Right lobe of liver (tissue), 6 donors: Measurements from ENCODE around the gene CACNA1B. TPM values are rescaled to one million over a fixed set of nuclear protein-coding genes. Genes with fewer than 3 reads are reported as not detected.

Experiments used
- ATAC-seq, 4 donors: fragments of 200-7000 bp; cut with Tn5 transposase; one replicate each; pipeline ENCODE4 v1.9.1; 2020; ENCODE audit warnings: mild to moderate bottlenecking in 4 of 4, moderate library complexity in 4 of 4
- DNase-seq, 3 donors: peaks; one replicate each; pipeline ENCODE4 v3.0.0-alpha.2; 2020
- H3K27ac ChIP-seq, 3 donors: fragments of 200-600 bp; one replicate each; pipeline ENCODE4 v1.8.0; 2022
- H3K27me3 ChIP-seq, 2 donors: fragments of 200-600 bp; one replicate each; pipeline ENCODE4 v1.8.0; 2022
- H3K36me3 ChIP-seq, 4 donors: fragments of 200-600 bp; sonication (generic) in 1 of 4; one replicate each; pipeline versions ENCODE4 v1.5.1 to v1.8.0; 2017 to 2022; ENCODE audit warnings: control low read depth in 1 of 4
- H3K4me1 ChIP-seq, 4 donors: fragments of 200-600 bp; sonication (generic) in 1 of 4; one replicate each; pipeline versions ENCODE4 v1.5.1 to v1.8.0; 2017 to 2022; ENCODE audit warnings: control low read depth in 1 of 4
- H3K4me3 ChIP-seq, 3 donors: fragments of 200-600 bp; one replicate each; pipeline ENCODE4 v1.8.0; 2022
- H3K9me3 ChIP-seq, 4 donors: fragments of 200-600 bp; sonication (generic) in 1 of 4; one replicate each; pipeline versions ENCODE4 v1.5.1 to v1.8.0; 2017 to 2022; ENCODE audit warnings: control low read depth in 1 of 4
- CTCF ChIP-seq, 4 donors: fragments of 200-600 bp in 3 of 4; fragments of 450-650 bp in 1 of 4; IDR thresholded peaks; one replicate each; pipeline versions ENCODE4 v1.5.1 to v1.8.0; 2016 to 2022; ENCODE audit warnings: antibody characterized with exemption in 4 of 4, mild to moderate bottlenecking in 2 of 4
- POLR2A ChIP-seq: fragments of 450-650 bp; IDR thresholded peaks from one replicate; pipeline ENCODE4 v1.6.1; 2017; ENCODE audit warnings: antibody characterized with exemption, mild to moderate bottlenecking
- WGBS: methylation state at CpG from one replicate; pipeline ENCODE4 v1.1.6; 2018; ENCODE audit warnings: low coverage, low lambda C conversion rate; ENCODE audit not compliant: insufficient coverage; ENCODE audit errors: missing lambda C conversion rate; 5-methylcytosine and 5-hydroxymethylcytosine counted together
- intact Hi-C, 2 donors: fragments of 100-400 bp; cut with DNase I; formaldehyde crosslinking; loops; one replicate each; pipeline versions ENCODE4 v1.11.2 to v1.14.1; 2022
- total RNA-seq, 6 experiments: library from RNA; depleted of rRNA in 2 of 6; stranded (reverse); fragments of >200 nt in 2 of 6; fragmentation: NEBNext Ultra II Directional in 3 of 6; extraction: Animal tissue kit (Norgen Biotek cat#: 25700) in 3 of 6; gene quantifications; one replicate each; pipeline versions ENCODE4 v1.1.0 to v1.2.4, GENCODE V29; 2016 to 2023
- donor health status: DM: no; HTN: yes; CAD: no.
- donor health status: DM: no; HTN: no; CAD: no.
- donor health status: DM: no; HTN: no; CAD: no.
- donor health status: DM: no; HTN: yes; CAD: no.
- donor health status: DM: no; HTN: yes; CAD: no.

Gene CACNA1B
- total RNA-seq, 6 experiments from 2014 or later: not detected

GRCh38 chr9:137974746-137975526, 97.4 kb downstream of the CACNA1B start:
- H3K4me3 ChIP-seq: no peak overlapping the region
- peak in 2 of 3 donors; percentile 28 to 33 for DNase-seq
- H3K27me3 ChIP-seq: no peaks in the 10 kb centered on the region
- H3K9me3 ChIP-seq: no peaks in the 10 kb centered on the region
- ATAC-seq: no peak
- WGBS: 73% methylated on average over 6 of the region's 15 CpGs
- no peaks in the 10 kb centered on the region for H3K4me1 ChIP-seq
- intact Hi-C loops: no loop called here
- no peak overlapping the region for H3K27ac ChIP-seq
- TF ChIP-seq POLR2A: no peak
- TF ChIP-seq CTCF (IDR thresholded peaks at IDR 0.05): no peak
- no peaks in the 10 kb centered on the region for H3K36me3 ChIP-seq

- no peaks in the 10 kb centered on the region for H3K27me3 ChIP-seq
- WGBS: 72% methylated on average over 5 of the region's 6 CpGs
- no peak overlapping the region for H3K27ac ChIP-seq
- TF ChIP-seq CTCF (IDR thresholded peaks at IDR 0.05) (no peak), POLR2A (no peak)
- no peaks in the 10 kb centered on the region for H3K9me3 ChIP-seq
- intact Hi-C loops: no loop called here
- H3K4me3 ChIP-seq: no peak overlapping the region
- peak in 1 of 3 donors; percentile 27 for DNase-seq
- ATAC-seq: no peak
- no peaks in the 10 kb centered on the region for H3K36me3 ChIP-seq
- H3K4me1 ChIP-seq: no peaks in the 10 kb centered on the region
Measured at GRCh38 chr9:137975527-137975913, 97.9 kb downstream of the CACNA1B start.

GRCh38 chr9:137975936-137976565, 98.5 kb downstream of the CACNA1B start:
- intact Hi-C loops: no loop called here
- no peaks in the 10 kb centered on the region for H3K27me3 ChIP-seq
- no peak for ATAC-seq

GRCh38 chr9:137977571-137978261, 100.1 kb downstream of the CACNA1B start:
- DNase-seq: peak in 1 of 3 donors; percentile 30
- no peaks in the 10 kb centered on the region for H3K4me1 ChIP-seq
- WGBS: 63% methylated on average over 3 of the region's 8 CpGs
- TF ChIP-seq POLR2A (no peak), CTCF (IDR thresholded peaks at IDR 0.05) (no peak)
- no peak for ATAC-seq
- H3K36me3 ChIP-seq: no peaks in the 10 kb centered on the region
- H3K27ac ChIP-seq: no peak overlapping the region
- no peaks in the 10 kb centered on the region for H3K27me3 ChIP-seq
- H3K9me3 ChIP-seq: no peaks in the 10 kb centered on the region
- intact Hi-C loops: no loop called here
- no peak overlapping the region for H3K4me3 ChIP-seq

More at GRCh38 chr9:137975936-137976565, 98.5 kb downstream of the CACNA1B start:
- DNase-seq: peak in 1 of 3 donors; percentile 36
- 81% methylated on average over 2 of the region's 8 CpGs for WGBS
- TF ChIP-seq POLR2A (no peak), CTCF (IDR thresholded peaks at IDR 0.05) (no peak)
- Histone ChIP-seq H3K4me3 (no peak overlapping the region), H3K9me3 (no peaks in the 10 kb centered on the region), H3K4me1 (no peaks in the 10 kb centered on the region), H3K27ac (no peak overlapping the region), H3K36me3 (no peaks in the 10 kb centered on the region)
